GM12874 (cell line): ENCODE results near the gene CNTNAP2.

Source experiments
- CTCF ChIP-seq: IDR thresholded peaks from 2 replicates; pipeline ENCODE4 v1.5.1; 2011; ENCODE audit warnings: low read depth, mild to moderate bottlenecking, control low read depth, low read length, moderate library complexity; ENCODE audit not compliant: insufficient read depth

Gene CNTNAP2

GRCh38 chr7:147477526-147477925, 1360.9 kb downstream of the CNTNAP2 start:
- no peak for TF ChIP-seq CTCF

- no peak for TF ChIP-seq CTCF
Observed at GRCh38 chr7:147478796-147479195, 1362.2 kb downstream of the CNTNAP2 start.

GRCh38 chr7:147483634-147484292, 1367.2 kb downstream of the CNTNAP2 start:
- TF ChIP-seq CTCF = no peak

- TF ChIP-seq CTCF = no peak
Observed at GRCh38 chr7:147485660-147486210, 1369.1 kb downstream of the CNTNAP2 start.

- no peak for TF ChIP-seq CTCF
Observed at GRCh38 chr7:147492606-147493005, 1376.0 kb downstream of the CNTNAP2 start.

GRCh38 chr7:147496209-147496608, 1379.6 kb downstream of the CNTNAP2 start:
- TF ChIP-seq CTCF = no peak

- TF ChIP-seq CTCF = no peak
Observed at GRCh38 chr7:147497246-147497645, 1380.6 kb downstream of the CNTNAP2 start.

- TF ChIP-seq CTCF = no peak
Observed at GRCh38 chr7:147498081-147498480, 1381.5 kb downstream of the CNTNAP2 start.
